Gastrocnemius medialis (tissue), 4 donors: ENCODE results near the gene TEX2. TPM values are rescaled to one million over a fixed set of nuclear protein-coding genes. Genes with fewer than 3 reads are reported as not detected.

ENCODE experiments used
- ATAC-seq, 2 donors: fragments of 150-250 bp; one replicate each; pipeline ENCODE4 v1.9.1; 2016
- DNase-seq, 2 donors: peaks; one replicate each; pipeline ENCODE4 v3.0.0-alpha.2; 2019
- H3K27ac ChIP-seq, 4 donors: fragments of 200-600 bp; sonication (generic); 1 replicate in 1 of 4; 2 replicates in 3 of 4; pipeline ENCODE4 v1.5.1; 2016 to 2018; ENCODE audit warnings: mild to moderate bottlenecking in 2 of 4, moderate library complexity in 1 of 4
- H3K27me3 ChIP-seq, 3 donors: fragments of 200-600 bp; sonication (generic) in 2 of 3; 1 replicate in 1 of 3; 2 replicates in 2 of 3; pipeline versions ENCODE4 v1.5.1 to v1.6.0; 2016 to 2019; ENCODE audit warnings: mild to moderate bottlenecking in 1 of 3, moderate library complexity in 1 of 3
- H3K36me3 ChIP-seq, 2 donors: fragments of 200-600 bp; sonication (generic) in 1 of 2; one replicate each; pipeline ENCODE4 v1.5.1; 2017 to 2018
- H3K4me1 ChIP-seq, 2 donors: fragments of 200-600 bp; sonication (generic) in 1 of 2; one replicate each; pipeline ENCODE4 v1.5.1; 2016 to 2017; ENCODE audit warnings: mild to moderate bottlenecking in 2 of 2
- H3K4me3 ChIP-seq, 4 donors: fragments of 200-600 bp; sonication (generic) in 3 of 4; 1 replicate in 1 of 4; 2 replicates in 3 of 4; pipeline ENCODE4 v1.5.1; 2016 to 2019; ENCODE audit warnings: mild to moderate bottlenecking in 2 of 4
- H3K9me3 ChIP-seq, 3 donors: fragments of 200-600 bp; sonication (generic) in 2 of 3; 1 replicate in 1 of 3; 2 replicates in 2 of 3; pipeline ENCODE4 v1.5.1; 2016 to 2019
- CTCF ChIP-seq, 5 experiments: fragments of 450-650 bp in 3 of 5; fragments of 200-600 bp in 2 of 5; sonication (generic) in 2 of 5; IDR thresholded peaks in 4 of 5; conservative IDR thresholded peaks in 1 of 5; 1 replicate in 4 of 5; 2 replicates in 1 of 5; pipeline ENCODE4 v1.5.1; 2016 to 2019; ENCODE audit warnings: antibody characterized with exemption in 5 of 5, mild to moderate bottlenecking in 3 of 5, moderate library complexity in 3 of 5
- POLR2A ChIP-seq, 2 donors: fragments of 450-650 bp; IDR thresholded peaks; one replicate each; pipeline ENCODE4 v1.6.1; 2017; ENCODE audit warnings: antibody characterized with exemption in 2 of 2, mild to moderate bottlenecking in 2 of 2, moderate library complexity in 2 of 2
- in situ Hi-C, 4 donors: fragments of 200-750 bp; cut with MboI; loops; one replicate each; pipeline versions ENCODE4 v1.15.0 to v1.8.0; 2017; ENCODE audit warnings: low sequenced_read_pairs in 4 of 4
- intact Hi-C: fragments of 100-400 bp; cut with DNase I; formaldehyde crosslinking; loops from one replicate; pipeline ENCODE4 v1.15.1; 2023; ENCODE audit warnings: low total_unique reads
- total RNA-seq, 4 donors: library from RNA; depleted of rRNA; stranded (reverse); fragments of >200 nt; gene quantifications; one replicate each; pipeline versions ENCODE4 v1.1.0 to v1.2.3, GENCODE V29; 2016

The TEX2 gene
- total RNA-seq, 4 donors from 2014 or later: 39.0 to 91.1 (median 77.4) TPM

GRCh38 chr17:64115043-64115698 is 147.9 kb downstream of the TEX2 start:
- Histone ChIP-seq H3K9me3 (no peaks in the 10 kb centered on the region), H3K36me3 (no peaks in the 10 kb centered on the region), H3K4me3 (no peak overlapping the region), H3K27ac (no peak overlapping the region), H3K27me3 (no peaks in the 10 kb centered on the region), H3K4me1 (peaks cover 23 to 24% of the 10 kb centered on the region in 2 donors)
- in situ Hi-C loops: no loop called here
- peak; percentile 80 to 98 for ATAC-seq
- intact Hi-C loops: no loop called here
- DNase-seq: peak; percentile 12 to 55
- TF ChIP-seq CTCF (IDR thresholded peaks at IDR 0.05 in 4 of 5, conservative IDR thresholded peaks at IDR 0.05 in 1 of 5): no peak
- no peak for TF ChIP-seq POLR2A (IDR thresholded peaks at IDR 0.05)

GRCh38 chr17:64113006-64113405 is 150.1 kb downstream of the TEX2 start:
- TF ChIP-seq POLR2A (IDR thresholded peaks at IDR 0.05) (no peak), CTCF (IDR thresholded peaks at IDR 0.05 in 4 of 5, conservative IDR thresholded peaks at IDR 0.05 in 1 of 5) (no peak)
- in situ Hi-C loops: no loop called here

GRCh38 chr17:64111831-64112230 is 151.2 kb downstream of the TEX2 start:
- TF ChIP-seq POLR2A (IDR thresholded peaks at IDR 0.05): no peak
- TF ChIP-seq CTCF (IDR thresholded peaks at IDR 0.05 in 4 of 5, conservative IDR thresholded peaks at IDR 0.05 in 1 of 5): no peak
- Histone ChIP-seq H3K27me3 (no peaks in the 10 kb centered on the region), H3K4me3 (no peak overlapping the region), H3K36me3 (no peaks in the 10 kb centered on the region), H3K4me1 (peaks cover 6 to 7% of the 10 kb centered on the region in 2 donors), H3K27ac (no peak overlapping the region), H3K9me3 (no peaks in the 10 kb centered on the region)
- no peak for ATAC-seq
- in situ Hi-C loops: no loop called here
- no peak for DNase-seq
- intact Hi-C loops: no loop called here

More at GRCh38 chr17:64113006-64113405, 150.1 kb downstream of the TEX2 start:
- Histone ChIP-seq H3K36me3 (no peaks in the 10 kb centered on the region), H3K27me3 (no peaks in the 10 kb centered on the region), H3K27ac (no peak overlapping the region), H3K4me3 (no peak overlapping the region), H3K4me1 (peaks cover 12 to 13% of the 10 kb centered on the region in 2 donors), H3K9me3 (no peaks in the 10 kb centered on the region)
- intact Hi-C loops: no loop called here
- DNase-seq: no peak
- no peak for ATAC-seq

GRCh38 chr17:64110379-64111152 is 152.5 kb downstream of the TEX2 start:
- in situ Hi-C loops (no loop called here), intact Hi-C loops (no loop called here)
- no peaks in the 10 kb centered on the region for H3K27me3 ChIP-seq
- TF ChIP-seq POLR2A (IDR thresholded peaks at IDR 0.05): no peak
- H3K4me1 ChIP-seq: peaks cover 6 to 11% of the 10 kb centered on the region in 2 donors
- no peaks in the 10 kb centered on the region for H3K36me3 ChIP-seq
- no peak for DNase-seq
- ATAC-seq: no peak
- no peak overlapping the region for H3K4me3 ChIP-seq
- H3K27ac ChIP-seq: no peak overlapping the region
- H3K9me3 ChIP-seq: no peaks in the 10 kb centered on the region

- peaks cover 0 to 6% of the 10 kb centered on the region in 2 donors for H3K4me1 ChIP-seq
- H3K9me3 ChIP-seq: no peaks in the 10 kb centered on the region
- no peaks in the 10 kb centered on the region for H3K36me3 ChIP-seq
- no peaks in the 10 kb centered on the region for H3K27me3 ChIP-seq
- no peak for TF ChIP-seq CTCF (IDR thresholded peaks at IDR 0.05 in 4 of 5, conservative IDR thresholded peaks at IDR 0.05 in 1 of 5)
- no peak for TF ChIP-seq POLR2A (IDR thresholded peaks at IDR 0.05)
- DNase-seq (no peak), ATAC-seq (no peak)
- intact Hi-C loops: no loop called here
- in situ Hi-C loops: no loop called here
- H3K27ac ChIP-seq: no peak overlapping the region
- H3K4me3 ChIP-seq: no peak overlapping the region
Measured at GRCh38 chr17:64109400-64109799, 153.7 kb downstream of the TEX2 start.
